ENCODE data around the gene TUBB. TPM values are rescaled to one million over a fixed set of nuclear protein-coding genes. Genes with fewer than 3 reads are reported as not detected.

TUBB gene
- total and polyA plus RNA-seq, 2 of the 8 experiments (the other 6 are each of a cell fraction or from before 2014, with no cell fraction given), result 1,880 to 3,022 TPM

GRCh38 chr6:30679765-30680535, 40.2 kb upstream of the TUBB start (continued):
- TF ChIP-seq RBBP5 (IDR thresholded peaks at IDR 0.05; ENCODE audit: borderline replicate concordance, low read depth, low read length), result no peak
- TF ChIP-seq, protein P1, sequence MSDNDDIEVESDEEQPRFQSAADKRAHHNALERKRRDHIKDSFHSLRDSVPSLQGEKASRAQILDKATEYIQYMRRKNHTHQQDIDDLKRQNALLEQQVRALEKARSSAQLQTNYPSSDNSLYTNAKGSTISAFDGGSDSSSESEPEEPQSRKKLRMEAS (IDR thresholded peaks at IDR 0.05), result no peak
- TF ChIP-seq EZH2 (IDR thresholded peaks at IDR 0.05; ENCODE audit: low read depth, low read length, severe bottlenecking), result no peak
- TF ChIP-seq POLR2AphosphoS5 (IDR thresholded peaks at IDR 0.05; ENCODE audit: low read depth, low read length), result no peak
- no peak for TF ChIP-seq SAP30 (IDR thresholded peaks at IDR 0.05; ENCODE audit: insufficient read depth, insufficient replicate concordance, low read length)
- TF ChIP-seq EGR1 (IDR thresholded peaks at IDR 0.05; ENCODE audit: borderline replicate concordance, low read depth, low read length), result no peak
